GM10248 (cell line): ENCODE measurements around the gene KIF12.
"Not testable (repeated sequence)": the region's sequence is repeated elsewhere in the genome, so short reads cannot be mapped to it uniquely, and the experiment has no call there.

Experiments used
- CTCF ChIA-PET: fragments of 300-600 bp; sonication (Branson Sonifier 250); formaldehyde crosslinking; extraction: SDS; loops from one replicate; lab custom pipeline; 2021; ENCODE audit warnings: antibody characterized with exemption; lab: Yijun Ruan, JAX
- POLR2A ChIA-PET: fragments of 350-650 bp; sonication (Branson Sonifier 250); formaldehyde crosslinking; extraction: SDS; loops from one replicate; lab custom pipeline; 2020; ENCODE audit warnings: antibody characterized with exemption; lab: Yijun Ruan, JAX
- DNase-seq: peaks from one replicate; pipeline ENCODE4 v3.0.0; 2012; ENCODE audit errors: extremely low spot score
- TF ChIP-seq, protein P1 (sequence below): IDR thresholded peaks from 2 replicates; pipeline ENCODE4 v1.5.1; 2012; ENCODE audit warnings: mild to moderate bottlenecking, low read depth; ENCODE audit errors: extremely low read depth, missing control alignments, control extremely low read depth

The KIF12 gene

GRCh38 chr9:114047717-114048116 lies 51.4 kb downstream of the KIF12 start:
- TF ChIP-seq, protein P1, sequence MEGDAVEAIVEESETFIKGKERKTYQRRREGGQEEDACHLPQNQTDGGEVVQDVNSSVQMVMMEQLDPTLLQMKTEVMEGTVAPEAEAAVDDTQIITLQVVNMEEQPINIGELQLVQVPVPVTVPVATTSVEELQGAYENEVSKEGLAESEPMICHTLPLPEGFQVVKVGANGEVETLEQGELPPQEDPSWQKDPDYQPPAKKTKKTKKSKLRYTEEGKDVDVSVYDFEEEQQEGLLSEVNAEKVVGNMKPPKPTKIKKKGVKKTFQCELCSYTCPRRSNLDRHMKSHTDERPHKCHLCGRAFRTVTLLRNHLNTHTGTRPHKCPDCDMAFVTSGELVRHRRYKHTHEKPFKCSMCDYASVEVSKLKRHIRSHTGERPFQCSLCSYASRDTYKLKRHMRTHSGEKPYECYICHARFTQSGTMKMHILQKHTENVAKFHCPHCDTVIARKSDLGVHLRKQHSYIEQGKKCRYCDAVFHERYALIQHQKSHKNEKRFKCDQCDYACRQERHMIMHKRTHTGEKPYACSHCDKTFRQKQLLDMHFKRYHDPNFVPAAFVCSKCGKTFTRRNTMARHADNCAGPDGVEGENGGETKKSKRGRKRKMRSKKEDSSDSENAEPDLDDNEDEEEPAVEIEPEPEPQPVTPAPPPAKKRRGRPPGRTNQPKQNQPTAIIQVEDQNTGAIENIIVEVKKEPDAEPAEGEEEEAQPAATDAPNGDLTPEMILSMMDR = no peak
- POLR2A ChIA-PET = no interaction called here
- no peak for DNase-seq
- CTCF ChIA-PET = no interaction called here

DNA sequence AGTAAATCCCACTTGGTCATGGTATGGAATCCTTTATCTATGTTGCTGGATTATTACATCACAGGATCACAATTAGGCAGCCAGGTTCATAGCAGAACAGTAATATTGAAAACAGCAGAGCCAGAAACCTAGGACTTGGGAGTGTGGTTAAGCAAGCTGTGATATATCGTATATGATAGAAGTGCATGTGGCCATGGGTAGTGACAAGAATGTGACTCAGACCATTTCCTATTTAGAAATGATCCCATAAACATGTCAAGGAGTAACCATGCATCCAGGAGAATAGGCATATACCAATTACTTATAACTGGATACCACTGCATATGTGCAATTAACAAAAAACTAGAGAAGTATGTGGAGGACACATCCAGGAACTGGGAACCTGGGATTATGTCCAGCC lies 52.2 kb downstream of the KIF12 start:
- POLR2A ChIA-PET = no interaction called here
- TF ChIP-seq, protein P1 = no peak
- CTCF ChIA-PET = interaction anchor here (0.8 kb wide), 1 partner anchor 12 kb away, joined by 3 read pairs; no protein-coding TSS in a partner anchor
- no peak for DNase-seq

DNA sequence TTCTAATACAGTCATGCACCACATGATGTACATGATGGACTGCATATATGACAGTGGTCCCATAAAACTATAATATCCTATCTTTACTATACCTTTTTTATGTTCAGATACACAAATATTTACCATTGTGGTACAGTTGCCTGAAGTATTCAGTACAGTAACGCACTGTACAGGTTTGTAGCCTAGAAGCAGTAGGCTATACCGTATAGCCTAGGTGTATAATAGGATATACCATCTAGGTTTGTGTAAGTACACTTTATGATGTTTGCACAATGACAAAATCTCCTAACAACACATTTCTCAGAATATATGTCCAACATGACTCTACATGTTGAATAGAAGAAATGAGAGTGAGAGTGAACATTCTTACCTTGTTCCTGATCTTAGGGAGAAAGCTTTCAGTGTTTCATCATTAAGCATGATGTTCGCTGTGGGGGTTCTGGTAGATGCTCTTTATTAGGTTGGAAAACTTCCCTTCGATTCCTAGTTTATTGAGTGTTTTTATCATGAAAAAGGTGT lies 52.8 kb downstream of the KIF12 start:
- TF ChIP-seq, protein P1 = no peak
- ChIA-PET CTCF (interaction anchor here (1.1 to 1.2 kb wide), 2 partner anchors 8 to 36 kb away, joined by 3 read pairs; no protein-coding TSS in a partner anchor), POLR2A (no interaction called here)
- DNase-seq = no peak

DNA sequence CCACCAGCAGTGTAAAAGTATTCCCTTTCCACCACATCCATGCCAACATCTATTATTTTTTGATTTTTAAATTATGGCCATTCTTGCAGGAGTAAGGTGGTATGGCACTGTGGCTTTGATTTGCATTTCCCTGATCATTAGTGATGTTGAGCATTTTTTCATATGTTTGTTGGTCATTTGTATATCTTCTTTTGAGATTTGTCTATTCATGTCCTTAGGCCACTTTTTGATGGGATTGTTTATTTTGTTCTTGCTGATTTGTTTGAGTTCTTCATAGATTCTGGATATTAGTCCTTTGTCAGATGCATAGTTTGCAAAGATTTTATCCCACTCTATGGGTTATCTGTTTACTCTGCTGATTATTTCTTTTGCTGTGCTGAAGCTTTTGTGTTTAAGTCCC lies 55.4 kb downstream of the KIF12 start:
- DNase-seq, POLR2A ChIA-PET: not testable (repeated sequence)
- CTCF ChIA-PET = interaction anchor here (1.0 kb wide), 1 partner anchor 39 kb away, joined by 3 read pairs; no protein-coding TSS in a partner anchor
